NCI-H526 (cell line): ENCODE data around the gene ZNF688.
A peak's percentile ranks its signal among the peaks of the same experiment; 100 is the strongest.

Experiments used
- DNase-seq, 2 experiments: peaks; one replicate each; lab custom pipeline; 2025; lab: John Stamatoyannopoulos, UW

The ZNF688 gene

GRCh38 chr16:30585400-30586191, 14.1 kb upstream of the ZNF688 start, which contains the start of gene ZNF785:
ZNF785 (minus strand) TSS chr16:30585697; CDS start chr16:30585611, 86 bp downstream.
- peak; percentile 98 for DNase-seq

GRCh38 chr16:30585022-30585399, 13.5 kb upstream of the ZNF688 start:
- DNase-seq = peak in 1 of 2 experiments; percentile 46

- DNase-seq = no peak
Observed at GRCh38 chr16:30582611-30583340, 11.3 kb upstream of the ZNF688 start.

GRCh38 chr16:30581457-30581856, 9.9 kb upstream of the ZNF688 start:
- DNase-seq = no peak

GRCh38 chr16:30574678-30575077, 3.2 kb upstream of the ZNF688 start:
- DNase-seq = no peak

- peak in 1 of 2 experiments; percentile 67 for DNase-seq
Observed at GRCh38 chr16:30570636-30571444, 674 bp downstream of the ZNF688 start.

GRCh38 chr16:30569746-30570635, 1.5 kb downstream of the ZNF688 start:
- no peak for DNase-seq

- no peak for DNase-seq
Observed at GRCh38 chr16:30569281-30569680, 2.2 kb downstream of the ZNF688 start.

GRCh38 chr16:30567991-30568638, 3.4 kb downstream of the ZNF688 start:
- no peak for DNase-seq

- DNase-seq = no peak
Observed at GRCh38 chr16:30567160-30567990, 4.1 kb downstream of the ZNF688 start.

- DNase-seq = no peak
Observed at GRCh38 chr16:30566531-30566930, 5.0 kb downstream of the ZNF688 start.

- peak in 1 of 2 experiments; percentile 27 for DNase-seq
Observed at GRCh38 chr16:30565984-30566383, 5.5 kb downstream of the ZNF688 start.

- DNase-seq = no peak
Observed at GRCh38 chr16:30565526-30565925, 6.0 kb downstream of the ZNF688 start.

- DNase-seq = no peak
Observed at GRCh38 chr16:30562021-30562420, 9.5 kb downstream of the ZNF688 start.

GRCh38 chr16:30561089-30561816, 10.3 kb downstream of the ZNF688 start:
- no peak for DNase-seq

- DNase-seq = no peak
Observed at GRCh38 chr16:30559690-30560089, 11.8 kb downstream of the ZNF688 start.

GRCh38 chr16:30558789-30559377, 12.6 kb downstream of the ZNF688 start:
- no peak for DNase-seq

GRCh38 chr16:30557957-30558788, 13.3 kb downstream of the ZNF688 start, which contains the start of gene ZNF764:
ZNF764 (minus strand) TSS chr16:30558374; CDS start chr16:30558182, 192 bp downstream.
- DNase-seq = peak; percentile 91 to 98
